Measurements from ENCODE around the gene MS4A4E.

The MS4A4E gene

DNA sequence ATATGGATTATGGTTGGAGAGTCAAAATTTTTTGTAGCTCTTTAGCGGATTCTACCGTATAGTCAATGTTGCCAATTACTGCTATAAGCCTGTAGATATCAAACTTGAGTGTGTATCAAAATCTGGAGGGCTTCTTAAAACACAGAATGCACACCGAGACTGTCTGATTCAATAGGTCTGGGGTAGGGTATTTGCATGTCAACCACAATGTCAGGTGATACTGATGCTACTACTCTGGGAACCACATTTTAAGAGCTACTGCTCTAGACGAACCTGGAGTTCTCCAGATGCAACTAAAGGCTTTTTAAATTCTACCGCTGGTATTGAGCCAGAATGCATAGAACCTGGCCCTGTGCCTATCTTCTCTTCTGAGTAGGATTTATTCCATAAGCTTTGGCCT is 21.7 kb upstream of the MS4A4E start:
- TF ChIP-seq FOXM1 (IDR thresholded peaks at IDR 0.05; ENCODE audit: borderline replicate concordance, low read depth) (no peak), CEBPB (IDR thresholded peaks at IDR 0.05) (no peak), YY1 (IDR thresholded peaks at IDR 0.05; ENCODE audit: low read depth) (no peak), RAD21 (IDR thresholded peaks at IDR 0.05; ENCODE audit: low read depth) (no peak), EGR1 (IDR thresholded peaks at IDR 0.05) (no peak), TEAD4 (IDR thresholded peaks at IDR 0.05) (no peak), TAF1 (IDR thresholded peaks at IDR 0.05; ENCODE audit: low read depth) (no peak), CREB1 (IDR thresholded peaks at IDR 0.05; ENCODE audit: low read depth) (no peak)
- TF ChIP-seq, protein P1, sequence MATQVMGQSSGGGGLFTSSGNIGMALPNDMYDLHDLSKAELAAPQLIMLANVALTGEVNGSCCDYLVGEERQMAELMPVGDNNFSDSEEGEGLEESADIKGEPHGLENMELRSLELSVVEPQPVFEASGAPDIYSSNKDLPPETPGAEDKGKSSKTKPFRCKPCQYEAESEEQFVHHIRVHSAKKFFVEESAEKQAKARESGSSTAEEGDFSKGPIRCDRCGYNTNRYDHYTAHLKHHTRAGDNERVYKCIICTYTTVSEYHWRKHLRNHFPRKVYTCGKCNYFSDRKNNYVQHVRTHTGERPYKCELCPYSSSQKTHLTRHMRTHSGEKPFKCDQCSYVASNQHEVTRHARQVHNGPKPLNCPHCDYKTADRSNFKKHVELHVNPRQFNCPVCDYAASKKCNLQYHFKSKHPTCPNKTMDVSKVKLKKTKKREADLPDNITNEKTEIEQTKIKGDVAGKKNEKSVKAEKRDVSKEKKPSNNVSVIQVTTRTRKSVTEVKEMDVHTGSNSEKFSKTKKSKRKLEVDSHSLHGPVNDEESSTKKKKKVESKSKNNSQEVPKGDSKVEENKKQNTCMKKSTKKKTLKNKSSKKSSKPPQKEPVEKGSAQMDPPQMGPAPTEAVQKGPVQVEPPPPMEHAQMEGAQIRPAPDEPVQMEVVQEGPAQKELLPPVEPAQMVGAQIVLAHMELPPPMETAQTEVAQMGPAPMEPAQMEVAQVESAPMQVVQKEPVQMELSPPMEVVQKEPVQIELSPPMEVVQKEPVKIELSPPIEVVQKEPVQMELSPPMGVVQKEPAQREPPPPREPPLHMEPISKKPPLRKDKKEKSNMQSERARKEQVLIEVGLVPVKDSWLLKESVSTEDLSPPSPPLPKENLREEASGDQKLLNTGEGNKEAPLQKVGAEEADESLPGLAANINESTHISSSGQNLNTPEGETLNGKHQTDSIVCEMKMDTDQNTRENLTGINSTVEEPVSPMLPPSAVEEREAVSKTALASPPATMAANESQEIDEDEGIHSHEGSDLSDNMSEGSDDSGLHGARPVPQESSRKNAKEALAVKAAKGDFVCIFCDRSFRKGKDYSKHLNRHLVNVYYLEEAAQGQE (IDR thresholded peaks at IDR 0.05; ENCODE audit: low read depth): no peak
- TF ChIP-seq, protein P2, sequence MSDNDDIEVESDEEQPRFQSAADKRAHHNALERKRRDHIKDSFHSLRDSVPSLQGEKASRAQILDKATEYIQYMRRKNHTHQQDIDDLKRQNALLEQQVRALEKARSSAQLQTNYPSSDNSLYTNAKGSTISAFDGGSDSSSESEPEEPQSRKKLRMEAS (IDR thresholded peaks at IDR 0.05): no peak

DNA sequence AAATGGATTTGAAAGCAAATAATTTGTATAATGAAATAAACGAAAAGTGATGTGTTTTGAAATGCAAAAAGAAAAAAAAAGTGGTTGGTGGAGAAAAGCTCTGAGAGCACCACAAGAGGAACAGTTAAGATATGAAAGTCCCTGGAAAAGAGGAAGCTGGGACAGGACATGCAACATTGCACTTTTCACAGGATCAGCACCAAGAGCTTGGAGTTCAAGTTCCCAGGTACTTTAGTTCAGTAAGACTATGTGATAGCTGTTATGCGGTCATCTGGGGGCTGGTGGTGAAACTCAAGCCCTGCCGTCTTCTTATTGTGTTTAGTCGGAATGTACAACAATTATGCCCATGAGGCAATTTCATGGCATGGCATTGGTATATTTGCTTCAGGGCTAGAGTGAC is 20.5 kb upstream of the MS4A4E start:
- TF ChIP-seq FOXM1 (IDR thresholded peaks at IDR 0.05; ENCODE audit: borderline replicate concordance, low read depth): no peak
- no peak for TF ChIP-seq TCF12 (IDR thresholded peaks at IDR 0.05; ENCODE audit: low read depth)
- no peak for TF ChIP-seq TAF1 (IDR thresholded peaks at IDR 0.05; ENCODE audit: low read depth)
- TF ChIP-seq YY1 (IDR thresholded peaks at IDR 0.05; ENCODE audit: low read depth): no peak
- TF ChIP-seq RAD21 (IDR thresholded peaks at IDR 0.05; ENCODE audit: low read depth): no peak
- no peak for TF ChIP-seq EP300 (IDR thresholded peaks at IDR 0.05; ENCODE audit: borderline replicate concordance)
- TF ChIP-seq EGR1 (IDR thresholded peaks at IDR 0.05): no peak
- no peak for TF ChIP-seq ZBTB7A (IDR thresholded peaks at IDR 0.05; ENCODE audit: low read depth)
- TF ChIP-seq TEAD4 (IDR thresholded peaks at IDR 0.05): no peak
- TF ChIP-seq CREB1 (IDR thresholded peaks at IDR 0.05; ENCODE audit: low read depth): no peak
- TF ChIP-seq CEBPB (IDR thresholded peaks at IDR 0.05): no peak
- TF ChIP-seq, protein P3, sequence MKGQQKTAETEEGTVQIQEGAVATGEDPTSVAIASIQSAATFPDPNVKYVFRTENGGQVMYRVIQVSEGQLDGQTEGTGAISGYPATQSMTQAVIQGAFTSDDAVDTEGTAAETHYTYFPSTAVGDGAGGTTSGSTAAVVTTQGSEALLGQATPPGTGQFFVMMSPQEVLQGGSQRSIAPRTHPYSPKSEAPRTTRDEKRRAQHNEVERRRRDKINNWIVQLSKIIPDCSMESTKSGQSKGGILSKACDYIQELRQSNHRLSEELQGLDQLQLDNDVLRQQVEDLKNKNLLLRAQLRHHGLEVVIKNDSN (IDR thresholded peaks at IDR 0.05): no peak

DNA sequence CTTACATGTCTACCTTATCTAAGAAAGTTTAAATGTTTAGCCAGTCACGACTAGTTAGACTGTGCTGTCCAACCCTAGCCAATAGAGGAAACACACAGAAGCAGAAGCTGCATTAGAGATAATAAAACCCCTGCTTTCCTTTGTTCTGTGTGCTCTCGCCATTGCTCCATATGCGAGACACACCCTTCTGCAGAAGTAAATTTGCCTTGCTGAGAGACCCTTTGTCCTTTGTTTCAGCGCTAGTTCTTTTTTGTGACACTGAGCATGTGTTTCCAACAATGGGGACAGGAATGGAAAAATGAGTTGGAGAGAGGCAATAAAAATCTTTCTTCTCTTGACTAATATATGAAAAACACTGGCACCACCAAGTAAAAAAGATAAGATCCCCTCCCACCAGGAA is 18.1 kb upstream of the MS4A4E start:
- TF ChIP-seq FOXM1 (IDR thresholded peaks at IDR 0.05; ENCODE audit: borderline replicate concordance, low read depth) (no peak), TCF12 (IDR thresholded peaks at IDR 0.05; ENCODE audit: low read depth) (no peak), ZBTB7A (IDR thresholded peaks at IDR 0.05; ENCODE audit: low read depth) (no peak)
- TF ChIP-seq, protein P3 (IDR thresholded peaks at IDR 0.05): no peak
- TF ChIP-seq, protein P1 (IDR thresholded peaks at IDR 0.05; ENCODE audit: low read depth): no peak

DNA sequence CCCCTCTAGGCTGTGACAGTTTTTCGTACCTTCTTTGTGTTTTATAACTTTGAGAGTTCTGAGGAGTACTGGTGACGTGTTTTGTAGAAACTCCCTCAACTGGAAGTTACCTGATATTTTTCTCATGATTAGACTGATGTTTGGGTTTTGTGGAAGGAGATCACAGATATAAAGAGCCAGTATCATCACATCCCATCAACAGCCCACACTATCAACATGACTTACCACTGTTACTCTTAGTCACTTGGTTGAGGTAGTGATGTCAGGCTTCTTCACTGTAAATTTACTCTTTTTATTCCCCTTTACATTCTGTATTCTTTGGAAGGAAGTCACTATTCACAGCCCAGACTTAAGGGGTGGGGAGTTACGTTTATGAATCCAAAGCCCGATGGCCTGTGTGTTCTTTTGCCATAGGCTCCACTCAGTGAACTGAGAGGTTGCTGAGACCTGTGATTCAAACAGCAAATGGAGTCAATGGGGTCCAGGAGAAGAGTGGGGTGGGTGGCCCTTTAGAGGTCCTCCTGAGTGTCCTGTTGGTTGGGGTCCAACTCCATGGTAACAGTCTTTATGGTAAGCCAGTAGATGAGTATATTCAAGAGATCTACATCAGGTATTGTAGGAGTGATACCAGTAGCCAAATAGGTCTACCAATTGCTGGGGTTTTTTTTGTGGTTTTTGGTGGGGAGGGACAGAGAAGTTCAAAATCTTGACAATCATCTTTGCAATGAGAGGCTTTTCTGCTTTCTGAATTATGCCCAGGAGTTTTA is 15.2 kb upstream of the MS4A4E start:
- TF ChIP-seq, protein P2 (IDR thresholded peaks at IDR 0.05): no peak
- no peak for TF ChIP-seq TCF12 (IDR thresholded peaks at IDR 0.05; ENCODE audit: low read depth)
- TF ChIP-seq RAD21 (IDR thresholded peaks at IDR 0.05; ENCODE audit: low read depth): no peak
- TF ChIP-seq CREB1 (IDR thresholded peaks at IDR 0.05; ENCODE audit: low read depth): no peak
- TF ChIP-seq TAF1 (IDR thresholded peaks at IDR 0.05; ENCODE audit: low read depth): no peak
- TF ChIP-seq, protein P1 (IDR thresholded peaks at IDR 0.05; ENCODE audit: low read depth): no peak
- no peak for TF ChIP-seq FOXM1 (IDR thresholded peaks at IDR 0.05; ENCODE audit: borderline replicate concordance, low read depth)
- no peak for TF ChIP-seq YY1 (IDR thresholded peaks at IDR 0.05; ENCODE audit: low read depth)
- no peak for TF ChIP-seq ZBTB7A (IDR thresholded peaks at IDR 0.05; ENCODE audit: low read depth)
- TF ChIP-seq NFIC (IDR thresholded peaks at IDR 0.05): no peak
- TF ChIP-seq EP300 (IDR thresholded peaks at IDR 0.05; ENCODE audit: borderline replicate concordance): no peak
